Measurements from ENCODE around the gene SLC23A2.

DNA sequence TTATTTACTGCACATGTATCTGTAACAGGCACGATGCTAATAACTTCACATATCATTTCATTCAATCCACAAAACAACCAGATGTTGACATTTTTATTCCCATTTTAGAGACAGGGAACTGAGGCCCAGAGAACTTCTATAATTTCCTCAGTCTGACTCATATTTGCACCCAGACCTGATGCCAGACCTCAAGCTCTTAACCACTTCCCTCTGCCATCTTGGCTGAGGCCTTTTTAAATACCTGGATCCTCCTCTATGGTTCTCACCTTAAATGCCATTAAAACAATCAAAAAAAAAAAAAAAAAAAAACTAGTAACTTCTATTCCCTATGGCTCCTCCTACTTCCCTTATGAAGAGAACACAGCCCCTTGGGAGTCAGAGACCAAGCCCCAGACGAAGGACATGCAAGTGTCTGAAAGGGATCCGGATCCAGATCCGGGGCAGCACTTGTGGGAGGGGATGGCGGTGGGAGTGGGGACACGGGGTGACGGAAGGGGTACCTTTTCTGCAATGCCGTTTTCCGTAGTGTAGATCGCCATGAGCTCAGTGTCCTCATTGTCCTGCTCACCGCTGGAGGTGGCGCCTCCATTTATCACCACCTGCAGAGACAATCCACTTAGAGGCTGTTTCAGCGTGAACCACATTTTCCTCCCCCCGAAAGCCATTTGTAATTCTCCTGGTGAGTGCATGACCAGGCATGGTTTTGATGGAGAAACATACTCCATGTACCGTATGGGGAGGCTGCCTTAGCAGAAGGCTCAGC, 88.7 kb downstream of the SLC23A2 start:
- TF ChIP-seq, protein P1, sequence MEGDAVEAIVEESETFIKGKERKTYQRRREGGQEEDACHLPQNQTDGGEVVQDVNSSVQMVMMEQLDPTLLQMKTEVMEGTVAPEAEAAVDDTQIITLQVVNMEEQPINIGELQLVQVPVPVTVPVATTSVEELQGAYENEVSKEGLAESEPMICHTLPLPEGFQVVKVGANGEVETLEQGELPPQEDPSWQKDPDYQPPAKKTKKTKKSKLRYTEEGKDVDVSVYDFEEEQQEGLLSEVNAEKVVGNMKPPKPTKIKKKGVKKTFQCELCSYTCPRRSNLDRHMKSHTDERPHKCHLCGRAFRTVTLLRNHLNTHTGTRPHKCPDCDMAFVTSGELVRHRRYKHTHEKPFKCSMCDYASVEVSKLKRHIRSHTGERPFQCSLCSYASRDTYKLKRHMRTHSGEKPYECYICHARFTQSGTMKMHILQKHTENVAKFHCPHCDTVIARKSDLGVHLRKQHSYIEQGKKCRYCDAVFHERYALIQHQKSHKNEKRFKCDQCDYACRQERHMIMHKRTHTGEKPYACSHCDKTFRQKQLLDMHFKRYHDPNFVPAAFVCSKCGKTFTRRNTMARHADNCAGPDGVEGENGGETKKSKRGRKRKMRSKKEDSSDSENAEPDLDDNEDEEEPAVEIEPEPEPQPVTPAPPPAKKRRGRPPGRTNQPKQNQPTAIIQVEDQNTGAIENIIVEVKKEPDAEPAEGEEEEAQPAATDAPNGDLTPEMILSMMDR (IDR thresholded peaks at IDR 0.05): no peak
- TF ChIP-seq, protein P2, sequence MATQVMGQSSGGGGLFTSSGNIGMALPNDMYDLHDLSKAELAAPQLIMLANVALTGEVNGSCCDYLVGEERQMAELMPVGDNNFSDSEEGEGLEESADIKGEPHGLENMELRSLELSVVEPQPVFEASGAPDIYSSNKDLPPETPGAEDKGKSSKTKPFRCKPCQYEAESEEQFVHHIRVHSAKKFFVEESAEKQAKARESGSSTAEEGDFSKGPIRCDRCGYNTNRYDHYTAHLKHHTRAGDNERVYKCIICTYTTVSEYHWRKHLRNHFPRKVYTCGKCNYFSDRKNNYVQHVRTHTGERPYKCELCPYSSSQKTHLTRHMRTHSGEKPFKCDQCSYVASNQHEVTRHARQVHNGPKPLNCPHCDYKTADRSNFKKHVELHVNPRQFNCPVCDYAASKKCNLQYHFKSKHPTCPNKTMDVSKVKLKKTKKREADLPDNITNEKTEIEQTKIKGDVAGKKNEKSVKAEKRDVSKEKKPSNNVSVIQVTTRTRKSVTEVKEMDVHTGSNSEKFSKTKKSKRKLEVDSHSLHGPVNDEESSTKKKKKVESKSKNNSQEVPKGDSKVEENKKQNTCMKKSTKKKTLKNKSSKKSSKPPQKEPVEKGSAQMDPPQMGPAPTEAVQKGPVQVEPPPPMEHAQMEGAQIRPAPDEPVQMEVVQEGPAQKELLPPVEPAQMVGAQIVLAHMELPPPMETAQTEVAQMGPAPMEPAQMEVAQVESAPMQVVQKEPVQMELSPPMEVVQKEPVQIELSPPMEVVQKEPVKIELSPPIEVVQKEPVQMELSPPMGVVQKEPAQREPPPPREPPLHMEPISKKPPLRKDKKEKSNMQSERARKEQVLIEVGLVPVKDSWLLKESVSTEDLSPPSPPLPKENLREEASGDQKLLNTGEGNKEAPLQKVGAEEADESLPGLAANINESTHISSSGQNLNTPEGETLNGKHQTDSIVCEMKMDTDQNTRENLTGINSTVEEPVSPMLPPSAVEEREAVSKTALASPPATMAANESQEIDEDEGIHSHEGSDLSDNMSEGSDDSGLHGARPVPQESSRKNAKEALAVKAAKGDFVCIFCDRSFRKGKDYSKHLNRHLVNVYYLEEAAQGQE (IDR thresholded peaks at IDR 0.05; ENCODE audit: low read depth, low read length): no peak
- TF ChIP-seq JUND (IDR thresholded peaks at IDR 0.05): no peak
